Measurements from ENCODE around the gene ATP6V0B.

ATP6V0B gene

DNA sequence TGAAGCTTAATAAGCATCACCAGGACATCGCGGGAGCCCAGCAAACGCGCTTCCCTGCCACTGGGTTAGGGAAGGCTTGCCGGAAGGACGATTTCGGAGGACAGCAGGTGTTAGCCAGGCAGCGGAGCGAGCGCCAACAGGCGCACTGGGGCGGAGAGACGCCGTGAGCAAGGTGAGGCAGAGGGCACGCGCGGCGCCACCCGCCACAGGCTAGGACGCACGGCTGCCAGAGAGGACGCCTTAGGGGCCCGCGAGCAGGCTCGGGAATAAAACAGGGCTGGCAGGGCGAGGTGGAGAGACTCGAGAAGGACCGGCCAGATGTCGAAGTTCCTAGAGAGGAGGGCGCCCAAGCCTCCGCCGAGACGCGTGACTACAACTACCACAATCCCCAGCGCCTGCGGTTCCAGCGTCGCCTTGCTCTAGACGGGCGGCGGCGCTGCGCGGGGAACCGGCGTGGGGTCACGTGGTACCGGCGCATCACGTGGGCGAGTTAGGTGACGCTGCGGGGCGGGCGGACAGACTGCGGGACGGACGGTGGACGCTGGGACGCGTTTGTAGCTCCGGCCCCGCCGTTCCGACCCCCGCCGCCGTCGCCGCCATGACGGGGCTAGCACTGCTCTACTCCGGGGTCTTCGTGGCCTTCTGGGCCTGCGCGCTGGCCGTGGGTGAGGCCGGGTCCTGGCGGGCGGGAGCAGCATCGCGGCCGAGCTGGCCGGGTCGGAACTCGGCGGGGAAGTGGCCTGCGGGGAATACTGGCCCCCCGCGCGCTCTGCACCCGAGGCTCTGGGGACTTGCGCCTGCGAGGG, at the start of gene ATP6V0B:
Gene ATP6V0B, plus strand, starts transcription at position 518 of the 806 bp plus-strand sequence. Its CDS starts 81 bp downstream, at position 599.
- H3K4me1 ChIP-seq (ENCODE audit: insufficient read depth, low read length), result peaks cover 50% of the 10 kb centered on the region

DNA sequence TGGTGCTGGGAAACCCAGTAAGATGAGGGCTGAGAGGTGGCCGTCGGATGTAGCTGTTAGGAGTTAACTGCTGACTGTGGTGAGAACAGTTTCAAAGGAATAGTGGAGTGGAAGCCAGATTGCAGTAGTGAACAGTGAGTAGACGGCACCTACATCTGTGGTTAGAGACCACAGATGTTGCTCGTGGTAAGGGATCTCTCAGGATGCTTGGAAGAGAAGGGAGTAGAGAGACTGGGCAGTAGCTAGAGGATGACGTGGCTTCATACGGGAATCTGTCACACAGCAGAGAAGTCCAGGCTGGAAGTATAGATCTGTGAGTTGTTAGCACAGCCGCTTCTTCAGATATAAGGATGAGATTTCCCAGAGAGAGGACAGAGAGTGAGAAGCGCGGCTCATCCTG, 48.9 kb upstream of the ATP6V0B start:
- Histone ChIP-seq H3K9ac (ENCODE audit: low read length) (no peak overlapping the region), H3K4me3 (ENCODE audit: low read depth in 1 of 2, low read length in 2 of 2) (no peak overlapping the region), H3K4me1 (ENCODE audit: insufficient read depth, low read length) (no peaks in the 10 kb centered on the region), H3K9me3 (ENCODE audit: low read length) (no peaks in the 10 kb centered on the region), H3K27me3 (ENCODE audit: control insufficient read depth in 1 of 2, insufficient read depth in 2 of 2, low read length in 2 of 2) (no peaks in the 10 kb centered on the region), H3K27ac (ENCODE audit: low read depth, low read length) (no peak overlapping the region), H3K36me3 (ENCODE audit: insufficient read depth, low read length) (peaks cover 10% of the 10 kb centered on the region)

More for the DNA sequence above, at the start of gene ATP6V0B:
- H3K9me3 ChIP-seq (ENCODE audit: low read length), result no peaks in the 10 kb centered on the region
- peaks cover 35% of the 10 kb centered on the region for H3K36me3 ChIP-seq (ENCODE audit: insufficient read depth, low read length)
- peak within 1 kb of the TSS; percentile 72 for H3K9ac ChIP-seq (ENCODE audit: low read length)
- H3K27ac ChIP-seq (ENCODE audit: low read depth, low read length), result peak within 1 kb of the TSS; percentile 36
- H3K27me3 ChIP-seq (ENCODE audit: control insufficient read depth in 1 of 2, insufficient read depth in 2 of 2, low read length in 2 of 2), result no peaks in the 10 kb centered on the region
- peak within 1 kb of the TSS; percentile 84 to 96 for H3K4me3 ChIP-seq (ENCODE audit: low read depth in 1 of 2, low read length in 2 of 2)

DNA sequence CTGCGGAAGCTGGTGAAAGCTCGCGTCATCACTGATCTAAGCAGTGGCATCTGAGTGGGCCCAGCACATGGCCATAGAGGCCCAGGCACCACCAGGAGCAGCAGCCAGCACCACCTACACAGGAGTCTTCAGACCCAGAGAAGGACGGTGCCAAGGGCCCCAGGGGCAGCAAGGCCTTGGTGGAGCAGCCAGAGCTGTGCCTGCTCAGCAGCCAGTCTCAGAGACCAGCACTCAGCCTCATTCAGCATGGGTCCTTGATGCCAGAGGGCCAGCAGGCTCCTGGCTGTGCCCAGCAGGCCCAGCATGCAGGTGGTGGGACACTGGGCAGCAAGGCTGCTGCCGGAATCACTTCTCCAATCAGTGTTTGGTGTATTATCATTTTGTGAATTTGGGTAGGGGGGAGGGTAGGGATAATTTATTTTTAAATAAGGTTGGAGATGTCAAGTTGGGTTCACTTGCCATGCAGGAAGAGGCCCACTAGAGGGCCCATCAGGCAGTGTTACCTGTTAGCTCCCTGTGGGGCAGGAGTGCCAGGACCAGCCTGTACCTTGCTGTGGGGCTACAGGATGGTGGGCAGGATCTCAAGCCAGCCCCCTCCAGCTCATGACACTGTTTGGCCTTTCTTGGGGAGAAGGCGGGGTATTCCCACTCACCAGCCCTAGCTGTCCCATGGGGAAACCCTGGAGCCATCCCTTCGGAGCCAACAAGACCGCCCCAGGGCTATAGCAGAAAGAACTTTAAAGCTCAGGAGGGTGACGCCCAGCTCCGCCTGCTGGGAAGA, 44.4 kb upstream of the ATP6V0B start:
- Histone ChIP-seq H3K27me3 (ENCODE audit: control insufficient read depth in 1 of 2, insufficient read depth in 2 of 2, low read length in 2 of 2) (peaks cover 11 to 12% of the 10 kb centered on the region in 2 donors), H3K4me3 (ENCODE audit: low read depth in 1 of 2, low read length in 2 of 2) (no peak overlapping the region), H3K9me3 (ENCODE audit: low read length) (no peaks in the 10 kb centered on the region), H3K9ac (ENCODE audit: low read length) (no peak overlapping the region), H3K27ac (ENCODE audit: low read depth, low read length) (no peak overlapping the region), H3K36me3 (ENCODE audit: insufficient read depth, low read length) (peaks cover 8% of the 10 kb centered on the region), H3K4me1 (ENCODE audit: insufficient read depth, low read length) (peaks cover 25% of the 10 kb centered on the region)

DNA sequence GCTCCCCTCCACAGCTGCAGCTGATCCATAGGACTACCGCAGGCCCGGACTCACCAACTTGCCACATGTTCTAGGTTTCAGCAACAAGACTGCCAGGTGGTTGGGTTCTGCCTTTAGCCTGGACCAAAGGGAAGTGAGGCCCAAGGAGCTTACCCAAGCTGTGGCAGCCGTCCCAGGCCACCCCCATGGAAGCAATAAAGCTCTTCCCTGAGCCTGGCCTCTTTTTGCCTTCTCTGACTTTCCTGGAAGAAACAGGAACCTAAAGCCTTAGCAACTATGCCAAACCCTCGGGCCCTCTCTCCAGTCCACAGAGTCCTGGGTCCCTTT, 43.8 kb upstream of the ATP6V0B start:
- H3K9ac ChIP-seq (ENCODE audit: low read length), result no peak overlapping the region
- no peak overlapping the region for H3K4me3 ChIP-seq (ENCODE audit: low read depth in 1 of 2, low read length in 2 of 2)
- no peak overlapping the region for H3K27ac ChIP-seq (ENCODE audit: low read depth, low read length)
- peaks cover 2% of the 10 kb centered on the region for H3K36me3 ChIP-seq (ENCODE audit: insufficient read depth, low read length)
- peaks cover 11 to 12% of the 10 kb centered on the region in 2 donors for H3K27me3 ChIP-seq (ENCODE audit: control insufficient read depth in 1 of 2, insufficient read depth in 2 of 2, low read length in 2 of 2)
- no peaks in the 10 kb centered on the region for H3K9me3 ChIP-seq (ENCODE audit: low read length)
- peaks cover 30% of the 10 kb centered on the region for H3K4me1 ChIP-seq (ENCODE audit: insufficient read depth, low read length)

DNA sequence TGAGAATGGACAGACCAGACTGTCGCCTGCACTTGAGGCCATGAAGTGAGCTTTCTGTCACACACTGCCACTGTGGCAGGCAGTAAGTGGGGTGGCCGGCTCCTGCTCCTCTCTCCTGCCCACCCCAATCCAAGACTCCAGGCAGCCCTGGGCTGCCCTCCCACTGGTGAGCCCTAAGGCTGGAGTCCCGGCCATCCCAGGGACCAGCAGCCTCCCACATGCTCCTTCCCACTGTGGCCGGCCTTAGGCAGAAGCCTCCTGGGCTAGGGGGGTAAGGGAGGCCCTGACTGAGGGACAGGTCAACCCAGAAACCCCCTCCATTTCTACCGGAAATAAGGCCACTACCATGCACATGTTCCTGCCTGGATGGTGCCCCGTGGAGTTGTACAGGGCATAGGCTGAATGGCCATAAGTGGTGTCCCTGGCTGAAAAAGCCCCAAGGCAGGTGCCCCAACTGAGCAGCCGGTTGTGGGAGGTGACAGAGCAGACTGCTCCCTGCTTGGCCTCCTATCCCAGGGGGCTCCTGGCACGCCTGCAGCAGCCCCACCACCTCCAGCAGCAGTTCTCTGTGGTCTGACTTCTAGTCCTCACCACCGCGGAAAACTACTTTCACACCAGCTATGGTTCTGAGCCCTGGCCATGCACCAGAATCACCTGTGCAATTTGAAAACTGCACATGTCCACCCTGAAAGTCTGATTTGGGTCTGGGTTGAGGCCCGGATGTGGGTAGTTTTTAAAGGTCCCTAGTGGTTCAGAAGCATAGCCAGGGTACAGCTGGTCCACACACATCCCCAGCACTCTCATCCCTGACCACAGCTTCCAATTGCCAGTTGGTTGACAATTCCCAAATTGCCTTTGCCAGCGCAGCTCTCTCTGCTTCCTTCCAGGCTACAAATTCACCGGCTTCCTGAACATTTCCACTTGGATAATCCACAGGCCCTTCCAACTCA, 42.8 kb upstream of the ATP6V0B start:
- no peak overlapping the region for H3K9ac ChIP-seq (ENCODE audit: low read length)
- no peak overlapping the region for H3K4me3 ChIP-seq (ENCODE audit: low read depth in 1 of 2, low read length in 2 of 2)
- H3K36me3 ChIP-seq (ENCODE audit: insufficient read depth, low read length), result no peaks in the 10 kb centered on the region
- peaks cover 11 to 12% of the 10 kb centered on the region in 2 donors for H3K27me3 ChIP-seq (ENCODE audit: control insufficient read depth in 1 of 2, insufficient read depth in 2 of 2, low read length in 2 of 2)
- H3K4me1 ChIP-seq (ENCODE audit: insufficient read depth, low read length), result peaks cover 30% of the 10 kb centered on the region
- H3K27ac ChIP-seq (ENCODE audit: low read depth, low read length), result no peak overlapping the region
- no peaks in the 10 kb centered on the region for H3K9me3 ChIP-seq (ENCODE audit: low read length)

DNA sequence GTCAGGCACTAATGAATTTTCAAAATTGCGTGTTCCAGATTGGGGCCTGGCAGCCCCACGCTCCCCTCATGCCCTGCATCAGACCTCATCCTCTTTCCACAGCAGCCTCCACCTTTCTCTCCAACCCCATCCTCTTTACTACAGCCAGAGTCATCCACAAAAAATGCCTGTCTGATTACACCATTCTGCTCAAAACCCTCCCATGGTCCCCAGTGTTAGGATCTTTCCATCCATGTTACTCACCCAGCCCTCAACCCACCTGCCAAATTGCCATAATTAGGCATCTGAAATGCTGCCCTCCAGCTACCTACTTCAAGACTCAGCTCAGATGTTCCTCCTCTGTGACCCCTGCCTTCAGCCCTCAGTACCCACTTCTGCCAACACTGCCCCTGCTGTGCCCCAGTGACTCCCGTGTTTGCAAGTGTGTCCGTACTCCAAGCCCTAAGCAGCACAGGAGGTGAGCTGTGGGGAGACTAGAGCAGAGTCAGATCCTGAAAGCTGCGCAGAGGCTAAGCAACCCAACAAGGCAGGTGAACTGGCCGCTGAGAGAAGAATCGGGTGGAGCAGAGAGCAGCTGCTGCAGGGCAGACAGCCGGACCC, 41.9 kb upstream of the ATP6V0B start:
- H3K4me3 ChIP-seq (ENCODE audit: low read depth in 1 of 2, low read length in 2 of 2), result peak overlapping the region; percentile 41 to 45

DNA sequence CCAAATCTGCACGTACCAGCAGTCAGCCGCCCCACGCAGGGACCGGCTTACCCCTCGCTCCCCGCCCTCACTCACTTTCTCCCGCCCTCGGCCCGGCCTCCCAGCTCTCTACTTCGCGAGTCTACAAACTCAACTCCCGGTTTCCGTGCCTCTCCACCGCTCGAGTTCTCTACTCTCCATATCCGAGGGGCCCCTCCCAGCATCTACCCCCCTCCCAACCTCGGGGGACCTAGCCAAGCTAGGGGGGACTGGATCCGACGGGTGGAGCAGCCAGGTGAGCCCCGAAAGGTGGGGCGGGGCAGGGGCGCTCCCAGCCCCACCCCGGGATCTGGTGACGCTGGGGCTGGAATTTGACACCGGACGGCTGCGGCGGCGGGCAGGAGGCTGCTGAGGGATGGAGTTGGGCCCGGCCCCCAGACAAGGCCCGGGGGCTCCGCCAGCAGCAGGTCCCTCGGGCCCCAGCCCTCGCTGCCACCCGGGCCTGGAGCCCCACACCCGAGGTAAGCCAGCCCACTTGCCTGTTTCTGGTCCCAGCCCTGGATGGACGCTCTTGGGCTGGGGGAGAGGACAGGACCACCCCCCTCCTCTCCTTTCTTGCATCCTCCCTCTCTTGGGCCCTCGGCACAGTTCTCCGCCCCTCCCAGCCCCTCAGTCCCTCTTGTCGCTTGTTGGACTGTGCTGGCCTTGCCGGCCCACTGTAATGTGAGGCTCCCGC, 41.2 kb upstream of the ATP6V0B start, which contains the start of gene ARTN:
Gene ARTN, plus strand, starts transcription at position 416 of the 715 bp plus-strand sequence. CDS start 1,856 bp downstream, outside the sequence.
- H3K27ac ChIP-seq (ENCODE audit: low read depth, low read length), result no peak within 1 kb of the TSS
- peaks cover 30% of the 10 kb centered on the region for H3K4me1 ChIP-seq (ENCODE audit: insufficient read depth, low read length)
- H3K9me3 ChIP-seq (ENCODE audit: low read length), result no peaks in the 10 kb centered on the region
- H3K4me3 ChIP-seq (ENCODE audit: low read depth in 1 of 2, low read length in 2 of 2), result peak within 1 kb of the TSS; percentile 41 to 45
- no peaks in the 10 kb centered on the region for H3K36me3 ChIP-seq (ENCODE audit: insufficient read depth, low read length)
- H3K27me3 ChIP-seq (ENCODE audit: control insufficient read depth in 1 of 2, insufficient read depth in 2 of 2, low read length in 2 of 2), result peaks cover 11 to 12% of the 10 kb centered on the region in 2 donors
- no peak within 1 kb of the TSS for H3K9ac ChIP-seq (ENCODE audit: low read length)

More for the DNA sequence above, 41.9 kb upstream of the ATP6V0B start:
- Histone ChIP-seq H3K27me3 (ENCODE audit: control insufficient read depth in 1 of 2, insufficient read depth in 2 of 2, low read length in 2 of 2) (peaks cover 11 to 12% of the 10 kb centered on the region in 2 donors), H3K9ac (ENCODE audit: low read length) (no peak overlapping the region), H3K27ac (ENCODE audit: low read depth, low read length) (no peak overlapping the region), H3K4me1 (ENCODE audit: insufficient read depth, low read length) (peaks cover 30% of the 10 kb centered on the region), H3K9me3 (ENCODE audit: low read length) (no peaks in the 10 kb centered on the region), H3K36me3 (ENCODE audit: insufficient read depth, low read length) (no peaks in the 10 kb centered on the region)

DNA sequence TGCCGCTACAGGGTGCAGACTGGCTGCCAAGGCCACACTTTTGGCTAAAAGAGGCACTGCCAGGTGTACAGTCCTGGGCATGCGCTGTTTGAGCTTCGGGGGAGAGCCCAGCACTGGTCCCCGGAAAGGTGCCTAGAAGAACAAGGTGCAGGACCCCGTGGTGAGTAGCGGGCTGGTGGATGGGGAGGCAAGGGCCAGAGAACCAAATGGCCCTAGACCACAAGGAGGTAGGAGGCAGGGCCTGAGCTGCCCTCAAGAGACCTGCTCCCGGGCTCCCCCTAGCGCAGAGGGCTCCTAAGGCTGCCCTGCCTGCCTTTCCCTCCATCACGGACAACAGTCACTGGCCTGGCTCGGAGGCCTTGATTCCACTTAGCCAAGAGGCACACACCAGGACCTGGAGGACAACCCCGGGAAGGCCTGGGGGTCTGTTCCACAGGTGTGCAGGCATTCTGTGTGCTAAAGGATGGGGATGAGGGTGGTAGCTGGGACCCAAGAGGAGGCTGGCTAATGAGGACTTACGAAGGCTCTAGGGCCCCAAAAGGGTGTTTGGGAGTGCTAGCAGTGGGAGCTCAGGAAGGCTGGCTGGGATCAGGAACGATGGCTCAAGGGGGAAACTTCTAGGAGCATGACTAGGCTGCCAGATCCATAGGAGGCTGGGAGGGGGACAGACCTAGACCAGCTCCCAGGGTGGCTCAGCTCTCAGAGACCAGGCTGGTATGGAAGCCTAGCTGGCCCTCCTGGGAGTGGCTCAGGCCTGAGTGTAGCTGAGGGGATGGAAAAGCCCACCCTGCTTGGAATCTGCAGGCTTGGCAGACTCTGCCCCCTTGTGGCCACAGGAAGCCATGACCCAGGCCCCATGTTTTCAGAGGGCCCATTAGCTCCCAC, 40.4 kb upstream of the ATP6V0B start:
- peak overlapping the region in 1 of 2 donors; percentile 45 for H3K4me3 ChIP-seq (ENCODE audit: low read depth in 1 of 2, low read length in 2 of 2)
- H3K4me1 ChIP-seq (ENCODE audit: insufficient read depth, low read length), result peaks cover 30% of the 10 kb centered on the region
- H3K27ac ChIP-seq (ENCODE audit: low read depth, low read length), result no peak overlapping the region
- H3K9me3 ChIP-seq (ENCODE audit: low read length), result no peaks in the 10 kb centered on the region
- H3K36me3 ChIP-seq (ENCODE audit: insufficient read depth, low read length), result no peaks in the 10 kb centered on the region
- peaks cover 11 to 12% of the 10 kb centered on the region in 2 donors for H3K27me3 ChIP-seq (ENCODE audit: control insufficient read depth in 1 of 2, insufficient read depth in 2 of 2, low read length in 2 of 2)
- H3K9ac ChIP-seq (ENCODE audit: low read length), result no peak overlapping the region

DNA sequence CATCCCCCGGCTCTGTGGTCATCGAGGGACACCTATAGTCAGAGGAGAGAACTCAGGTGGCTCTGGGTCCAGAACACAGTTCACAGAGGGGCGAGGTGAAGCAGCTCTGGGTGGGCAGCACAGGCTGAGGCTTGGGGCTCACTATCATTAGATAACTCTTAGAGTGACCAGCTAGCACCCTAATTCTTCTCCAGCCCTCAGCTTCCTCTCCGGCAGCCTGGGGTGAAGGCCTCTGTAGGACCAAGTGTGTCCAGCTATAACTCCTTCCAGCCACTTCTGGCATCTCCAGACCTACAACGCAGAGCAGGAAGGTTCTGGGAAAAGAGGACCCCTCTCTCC, 39.8 kb upstream of the ATP6V0B start:
- Histone ChIP-seq H3K4me1 (ENCODE audit: insufficient read depth, low read length) (peaks cover 30% of the 10 kb centered on the region), H3K27ac (ENCODE audit: low read depth, low read length) (no peak overlapping the region), H3K9me3 (ENCODE audit: low read length) (no peaks in the 10 kb centered on the region), H3K4me3 (ENCODE audit: low read depth in 1 of 2, low read length in 2 of 2) (no peak overlapping the region), H3K36me3 (ENCODE audit: insufficient read depth, low read length) (no peaks in the 10 kb centered on the region), H3K27me3 (ENCODE audit: control insufficient read depth in 1 of 2, insufficient read depth in 2 of 2, low read length in 2 of 2) (peaks cover 11 to 12% of the 10 kb centered on the region in 2 donors), H3K9ac (ENCODE audit: low read length) (no peak overlapping the region)
